SK-N-SH treated with all-trans-retinoic acid at 6 μM for 48 hours (cell line): ENCODE measurements around the gene HBQ1.
"Not testable (repeated sequence)": the region's sequence is repeated elsewhere in the genome, so short reads cannot be mapped to it uniquely, and the experiment has no call there.

Source experiments
- TOX ChIP-seq: fragments of 250-450 bp; sonication (Bioruptor Pico); IDR thresholded peaks from 2 replicates; pipeline ENCODE4 v1.8.0; 2021; ENCODE audit warnings: mild to moderate bottlenecking, moderate library complexity, borderline replicate concordance
- ZFP3 ChIP-seq: fragments of 250-450 bp; sonication (Bioruptor Pico); IDR thresholded peaks from 2 replicates; pipeline ENCODE4 v1.5.0; 2020; ENCODE audit warnings: mild to moderate bottlenecking, moderate library complexity
- ZNF70 ChIP-seq: fragments of 450-650 bp; formaldehyde crosslinking; IDR thresholded peaks from 2 replicates; pipeline ENCODE4 v1.5.0; 2020; ENCODE audit warnings: mild to moderate bottlenecking, moderate library complexity

DNA sequence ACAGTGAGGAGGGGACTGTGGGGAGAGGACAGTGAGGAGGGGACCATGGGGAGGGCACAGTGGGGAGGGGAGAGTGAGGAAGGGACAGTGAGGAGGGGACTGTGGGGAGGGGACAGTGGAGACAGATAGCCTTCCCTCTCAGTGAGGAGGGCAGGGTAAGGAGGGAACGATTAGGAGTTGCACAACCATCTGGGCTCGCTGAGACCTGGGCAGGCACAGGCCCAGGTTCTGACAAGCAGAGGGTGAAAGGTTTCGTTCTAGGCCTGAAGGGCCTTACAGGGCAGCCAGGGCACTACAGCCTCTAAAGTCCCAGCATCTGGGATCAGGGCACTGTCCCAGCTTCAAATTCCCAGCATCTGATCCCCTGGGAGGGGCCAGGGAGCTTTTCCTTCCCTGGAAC, 16.6 kb upstream of the HBQ1 start:
- TF ChIP-seq ZNF70, ZFP3, TOX (CRISPR knock-in tag): not testable (repeated sequence)
